DND-41 (cell line): ENCODE measurements around the gene KIF1C.
"Not testable (repeated sequence)": the region's sequence is repeated elsewhere in the genome, so short reads cannot be mapped to it uniquely, and the experiment has no call there.

ENCODE experiments used
- ATAC-seq: fragments of 200-7000 bp; cut with Tn5 transposase; 3 replicates; pipeline ENCODE4 v1.9.1; 2021; ENCODE audit warnings: low read depth; ENCODE audit not compliant: insufficient read depth
- DNase-seq: peaks from one replicate; pipeline ENCODE4 v3.0.0-alpha.2; 2020
- H2AFZ ChIP-seq: 2 replicates; pipeline ENCODE4 v1.6.0; 2012; ENCODE audit warnings: low read depth, low read length
- H3K27ac ChIP-seq: 2 replicates; pipeline ENCODE4 v1.5.1; 2012; ENCODE audit warnings: low read length, inconsistent platforms
- H3K27me3 ChIP-seq: fragments of 200-600 bp; sonication (generic); 2 replicates; pipeline ENCODE4 v1.6.0; 2012; ENCODE audit warnings: low read length, mild to moderate bottlenecking, inconsistent platforms; ENCODE audit not compliant: insufficient read depth, poor library complexity
- H3K36me3 ChIP-seq: 2 replicates; pipeline ENCODE4 v1.5.1; 2012; ENCODE audit warnings: low read length, inconsistent platforms; ENCODE audit not compliant: insufficient read depth
- H3K4me1 ChIP-seq: 2 replicates; pipeline ENCODE4 v1.5.1; 2012; ENCODE audit warnings: mild to moderate bottlenecking, low read length; ENCODE audit not compliant: insufficient read depth
- H3K4me2 ChIP-seq: 2 replicates; pipeline ENCODE4 v1.6.0; 2012; ENCODE audit warnings: mild to moderate bottlenecking, moderate library complexity, low read length, inconsistent platforms; ENCODE audit not compliant: insufficient read depth
- H3K4me3 ChIP-seq, 2 experiments: fragments of 200-600 bp in 1 of 2; shearing (Covaris generic) in 1 of 2; 2 replicates each; pipeline ENCODE4 v1.5.1; 2012 to 2016; ENCODE audit warnings: inconsistent platforms in 2 of 2, low read length in 2 of 2, mild to moderate bottlenecking in 2 of 2, low read depth in 1 of 2, moderate library complexity in 1 of 2
- H3K79me2 ChIP-seq: 2 replicates; pipeline ENCODE4 v1.6.0; 2012; ENCODE audit warnings: low read length, inconsistent platforms; ENCODE audit not compliant: insufficient read depth
- H3K9ac ChIP-seq: 2 replicates; pipeline ENCODE4 v1.6.0; 2012; ENCODE audit warnings: low read depth, mild to moderate bottlenecking, inconsistent platforms, low read length, moderate library complexity
- H3K9me3 ChIP-seq: 2 replicates; pipeline ENCODE4 v1.5.1; 2012; ENCODE audit warnings: low read length, moderate library complexity, mild to moderate bottlenecking, inconsistent platforms; ENCODE audit not compliant: insufficient read depth, severe bottlenecking
- H4K20me1 ChIP-seq: 2 replicates; pipeline ENCODE4 v1.6.0; 2012; ENCODE audit warnings: low read length; ENCODE audit not compliant: insufficient read depth
- CTCF ChIP-seq: IDR thresholded peaks from 2 replicates; pipeline ENCODE4 v1.5.1; 2012; ENCODE audit warnings: borderline replicate concordance, low read length, moderate library complexity, mild to moderate bottlenecking; ENCODE audit not compliant: poor library complexity, severe bottlenecking; ENCODE audit errors: extremely low read depth
- EZH2 ChIP-seq: IDR thresholded peaks from 3 replicates; pipeline ENCODE4 v1.6.1; 2012; ENCODE audit warnings: borderline replicate concordance, low read depth, mild to moderate bottlenecking, moderate library complexity, low read length, inconsistent platforms; ENCODE audit not compliant: severe bottlenecking

KIF1C gene

DNA sequence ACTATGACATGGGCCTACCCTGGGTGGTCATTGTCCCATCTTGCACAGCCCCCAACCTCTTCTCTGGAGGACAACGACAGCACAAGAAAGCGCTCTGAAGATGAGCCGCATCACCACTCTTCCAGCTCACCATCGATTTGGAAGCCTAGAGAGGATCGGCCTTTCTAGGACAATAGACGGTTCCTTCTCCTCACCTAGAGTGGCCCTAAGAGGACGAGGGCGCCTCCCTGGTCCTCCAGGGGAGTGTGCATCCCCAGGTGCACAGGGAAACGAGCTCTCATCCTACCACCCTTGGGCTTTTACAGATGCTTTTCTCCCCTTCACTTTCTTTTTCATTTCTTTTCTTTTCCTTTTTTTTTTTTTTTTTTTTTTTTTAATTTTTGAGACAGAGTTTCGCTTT, 57.8 kb downstream of the KIF1C start:
- H2AFZ ChIP-seq = no peak overlapping the region
- H4K20me1 ChIP-seq = no peaks in the 10 kb centered on the region
- H3K4me2 ChIP-seq = no peak overlapping the region
- no peak for ATAC-seq
- H3K4me3 ChIP-seq = no peak overlapping the region
- no peak for DNase-seq
- H3K9ac ChIP-seq = no peak overlapping the region
- H3K36me3 ChIP-seq = no peaks in the 10 kb centered on the region
- H3K9me3 ChIP-seq = no peaks in the 10 kb centered on the region
- no peaks in the 10 kb centered on the region for H3K79me2 ChIP-seq
- no peaks in the 10 kb centered on the region for H3K4me1 ChIP-seq
- TF ChIP-seq EZH2 (no peak), CTCF (no peak)
- no peak overlapping the region for H3K27ac ChIP-seq
- H3K27me3 ChIP-seq = no peaks in the 10 kb centered on the region

DNA sequence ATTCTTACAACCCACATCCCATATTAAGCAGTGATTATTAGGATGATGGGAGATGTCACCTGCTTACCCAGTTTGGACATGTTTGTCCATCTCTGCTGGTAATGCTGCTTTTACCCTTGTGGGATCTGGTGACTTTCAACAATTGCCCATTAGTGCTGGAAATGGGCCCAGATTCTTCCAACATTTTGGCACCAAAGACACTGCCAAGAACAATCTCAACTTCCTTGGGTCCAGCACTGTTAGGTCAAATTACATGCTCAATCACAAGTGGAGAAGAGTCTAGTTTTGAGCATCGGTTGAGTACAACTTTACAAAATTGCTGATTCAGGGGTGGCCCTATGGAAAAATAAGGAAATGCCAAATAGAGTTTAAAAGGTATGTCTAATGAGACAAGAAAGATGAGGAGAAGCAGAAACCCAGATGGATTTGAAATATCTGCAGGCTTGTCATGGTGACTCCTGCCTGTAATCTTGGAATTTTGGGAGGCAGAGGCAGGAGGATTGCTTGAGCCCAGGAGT, 67.5 kb downstream of the KIF1C start:
- Histone ChIP-seq H4K20me1 (no peaks in the 10 kb centered on the region), H3K36me3 (no peaks in the 10 kb centered on the region), H2AFZ (no peak overlapping the region), H3K4me1 (peaks cover 6% of the 10 kb centered on the region; the same call in 1 of the 2 replicates), H3K4me2 (no peak overlapping the region), H3K79me2 (no peaks in the 10 kb centered on the region), H3K27ac (no peak overlapping the region), H3K9me3 (no peaks in the 10 kb centered on the region), H3K4me3 (no peak overlapping the region), H3K27me3 (no peaks in the 10 kb centered on the region), H3K9ac (no peak overlapping the region)
- no peak for DNase-seq
- no peak for ATAC-seq
- TF ChIP-seq CTCF = no peak
- no peak for TF ChIP-seq EZH2

- Histone ChIP-seq H3K27ac (no peak overlapping the region), H4K20me1 (no peaks in the 10 kb centered on the region), H3K4me3 (no peak overlapping the region), H3K4me2 (no peak overlapping the region), H3K4me1 (no peaks in the 10 kb centered on the region), H3K9ac (no peak overlapping the region), H3K79me2 (no peaks in the 10 kb centered on the region), H2AFZ (no peak overlapping the region), H3K36me3 (no peaks in the 10 kb centered on the region), H3K9me3 (no peaks in the 10 kb centered on the region), H3K27me3 (no peaks in the 10 kb centered on the region)
- ATAC-seq = no peak
- no peak for TF ChIP-seq EZH2
- no peak for TF ChIP-seq CTCF
- no peak for DNase-seq
These were observed 70.5 kb downstream of the KIF1C start for GRCh38 chr17:5068236-5068635.

DNA sequence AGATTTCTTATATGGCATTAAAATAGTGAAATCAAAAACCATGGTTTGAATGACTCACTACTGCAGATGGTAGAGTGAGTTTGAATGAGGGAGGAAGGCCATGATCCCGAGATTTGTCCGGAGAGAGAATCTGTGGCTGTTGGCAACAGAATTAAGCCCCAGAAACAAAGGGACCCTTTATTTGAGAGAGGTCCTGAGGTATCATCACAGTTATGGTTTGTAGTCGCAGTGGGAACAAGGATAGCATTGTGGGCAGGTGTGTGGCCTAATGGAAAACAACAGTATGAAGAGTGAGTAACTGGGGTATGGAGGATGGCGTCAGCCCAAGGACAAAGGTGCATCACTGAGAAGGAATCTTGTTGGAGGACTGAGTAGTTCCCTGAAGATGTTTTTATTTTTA, 72.0 kb downstream of the KIF1C start:
- DNase-seq (no peak), ATAC-seq (no peak)
- no peaks in the 10 kb centered on the region for H3K36me3 ChIP-seq
- H3K4me1 ChIP-seq = no peaks in the 10 kb centered on the region
- no peak for TF ChIP-seq EZH2
- no peak for TF ChIP-seq CTCF
- H3K79me2 ChIP-seq = no peaks in the 10 kb centered on the region
- no peak overlapping the region for H2AFZ ChIP-seq
- H3K27ac ChIP-seq = no peak overlapping the region
- no peak overlapping the region for H3K4me2 ChIP-seq
- H3K4me3 ChIP-seq = no peak overlapping the region
- no peaks in the 10 kb centered on the region for H3K9me3 ChIP-seq
- H3K27me3 ChIP-seq = no peaks in the 10 kb centered on the region
- no peak overlapping the region for H3K9ac ChIP-seq
- H4K20me1 ChIP-seq = no peaks in the 10 kb centered on the region

DNA sequence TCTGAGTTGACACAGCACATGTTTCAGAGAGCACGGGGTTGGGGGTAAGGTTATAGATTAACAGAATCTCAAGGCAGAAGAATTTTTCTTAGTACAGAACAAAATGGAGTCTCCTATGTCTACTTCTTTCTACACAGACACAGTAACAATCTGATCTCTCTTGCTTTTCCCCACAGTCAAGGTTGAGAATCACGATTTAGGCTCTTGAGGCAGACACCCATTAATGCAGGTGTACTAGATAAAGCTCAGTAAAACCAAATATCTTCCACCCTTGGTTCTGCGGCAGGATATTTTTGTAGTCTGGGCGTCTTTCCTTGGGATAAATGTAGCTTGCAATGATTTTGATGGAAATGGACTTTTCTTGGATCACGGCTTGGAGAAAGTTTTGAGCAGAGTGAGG, 77.7 kb downstream of the KIF1C start:
- H2AFZ ChIP-seq, H3K27ac ChIP-seq, H3K4me2 ChIP-seq, H3K4me3 ChIP-seq, H3K9ac ChIP-seq, H3K27me3 ChIP-seq, H4K20me1 ChIP-seq, H3K36me3 ChIP-seq, DNase-seq, H3K9me3 ChIP-seq, H3K4me1 ChIP-seq, ATAC-seq, H3K79me2 ChIP-seq: not testable (repeated sequence)
